OCI-LY3 (cell line): ENCODE data around the gene MCU.

Experiments
- H2AFZ ChIP-seq: fragments of 200-600, 300-600 bp; shearing (Covaris generic); 2 replicates; pipeline ENCODE4 v1.6.0; 2014; ENCODE audit warnings: antibody characterized with exemption, low read depth, low read length
- H3K27ac ChIP-seq: fragments of 200-600, 300-600 bp; sonication (generic); 2 replicates; pipeline ENCODE4 v1.5.1; 2014; ENCODE audit warnings: mild to moderate bottlenecking, low read length, moderate library complexity, mixed read lengths
- H3K27me3 ChIP-seq: fragments of 200-600, 300-600 bp; sonication (generic); 2 replicates; pipeline ENCODE4 v1.6.1; 2014; ENCODE audit warnings: low read depth, low read length, mixed read lengths
- H3K36me3 ChIP-seq: fragments of 200-600, 300-600 bp; sonication (generic); replicated peaks from 2 replicates; pipeline ENCODE3; 2014; ENCODE audit warnings: low read depth, low read length, mixed read lengths
- H3K4me1 ChIP-seq: fragments of 300-600, 200-600 bp; sonication (generic); 2 replicates; pipeline ENCODE4 v1.6.1; 2014; ENCODE audit warnings: low read length, mixed read lengths
- H3K4me2 ChIP-seq: fragments of 200-600, 300-600 bp; sonication (generic); 2 replicates; pipeline ENCODE4 v1.6.1; 2014; ENCODE audit warnings: low read length, mixed read lengths
- H3K4me3 ChIP-seq: fragments of 300-600, 200-600 bp; sonication (generic); 2 replicates; pipeline ENCODE4 v1.5.1; 2014; ENCODE audit warnings: antibody characterized with exemption, mild to moderate bottlenecking, low read length, moderate library complexity
- H3K79me2 ChIP-seq: fragments of 300-600, 200-600 bp; shearing (Covaris generic); 2 replicates; pipeline ENCODE4 v1.6.1; 2014; ENCODE audit warnings: mild to moderate bottlenecking, low read length, mixed read lengths
- H3K9ac ChIP-seq: fragments of 300-600, 200-600 bp; shearing (Covaris generic); 2 replicates; pipeline ENCODE4 v1.6.0; 2014; ENCODE audit warnings: mild to moderate bottlenecking, low read length, moderate library complexity
- H3K9me3 ChIP-seq: fragments of 200-600, 300-600 bp; shearing (Covaris generic); 2 replicates; pipeline ENCODE4 v1.6.1; 2014; ENCODE audit warnings: low read length, mixed read lengths; ENCODE audit not compliant: insufficient read depth
- H4K20me1 ChIP-seq: fragments of 200-600, 300-600 bp; sonication (generic); 2 replicates; pipeline ENCODE4 v1.6.1; 2016; ENCODE audit warnings: low read length, mixed read lengths; ENCODE audit not compliant: insufficient read depth
- CTCF ChIP-seq: fragments of 200-600, 300-600 bp; sonication (generic); IDR thresholded peaks from 2 replicates; pipeline ENCODE4 v1.5.1; 2014; ENCODE audit warnings: antibody characterized with exemption, low read length, low read depth
- EZH2phosphoT487 ChIP-seq: fragments of 200-600 bp; shearing (Covaris generic); IDR thresholded peaks from 2 replicates; pipeline ENCODE4 v1.6.1; 2018; ENCODE audit warnings: antibody characterized with exemption, mixed run types, low read depth

Gene MCU

DNA sequence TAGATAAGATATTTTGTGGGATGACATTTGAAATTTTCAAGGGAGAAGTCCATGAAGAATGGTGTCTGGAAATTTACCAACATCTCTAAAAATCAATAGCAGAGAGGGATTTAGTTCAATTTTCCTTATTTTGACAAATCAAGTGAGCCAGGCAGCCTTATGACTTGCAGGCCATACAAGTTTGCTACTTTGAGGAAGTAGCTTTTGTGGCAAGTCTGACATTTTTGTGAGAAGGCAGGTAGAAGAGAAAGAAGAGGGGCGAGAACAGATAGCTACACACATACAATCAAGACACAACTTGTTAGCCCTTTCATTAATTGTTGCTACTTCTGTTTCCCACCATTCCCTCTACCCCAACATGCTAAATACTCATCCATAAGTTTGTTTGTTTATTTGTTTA is 127.1 kb downstream of the MCU start:
- TF ChIP-seq EZH2phosphoT487 (no peak), CTCF (no peak)

GRCh38 chr10:72821606-72822005 is 129.7 kb downstream of the MCU start:
- Histone ChIP-seq H3K9ac (no peak overlapping the region), H3K79me2 (no peaks in the 10 kb centered on the region), H3K27me3 (no peaks in the 10 kb centered on the region), H3K4me2 (no peak overlapping the region), H3K36me3 (no peaks in the 10 kb centered on the region), H3K4me3 (no peak overlapping the region), H4K20me1 (no peaks in the 10 kb centered on the region), H3K4me1 (peaks cover 6% of the 10 kb centered on the region), H2AFZ (no peak overlapping the region), H3K27ac (no peak overlapping the region), H3K9me3 (no peaks in the 10 kb centered on the region)
- TF ChIP-seq CTCF (no peak), EZH2phosphoT487 (no peak)

More for the DNA sequence above, 127.1 kb downstream of the MCU start:
- H3K27me3 ChIP-seq = no peaks in the 10 kb centered on the region
- H3K36me3 ChIP-seq = no peaks in the 10 kb centered on the region
- no peak overlapping the region for H3K9ac ChIP-seq
- no peak overlapping the region for H2AFZ ChIP-seq
- no peaks in the 10 kb centered on the region for H3K79me2 ChIP-seq
- no peaks in the 10 kb centered on the region for H4K20me1 ChIP-seq
- H3K27ac ChIP-seq = no peak overlapping the region
- H3K4me2 ChIP-seq = no peak overlapping the region
- H3K9me3 ChIP-seq = no peaks in the 10 kb centered on the region
- H3K4me1 ChIP-seq = no peaks in the 10 kb centered on the region
- H3K4me3 ChIP-seq = no peak overlapping the region

GRCh38 chr10:72822342-72822986 is 130.5 kb downstream of the MCU start:
- H3K36me3 ChIP-seq = no peaks in the 10 kb centered on the region
- TF ChIP-seq CTCF = no peak
- TF ChIP-seq EZH2phosphoT487 = no peak
- H3K4me2 ChIP-seq = no peak overlapping the region
- no peaks in the 10 kb centered on the region for H4K20me1 ChIP-seq
- H3K4me3 ChIP-seq = no peak overlapping the region
- H3K27ac ChIP-seq = no peak overlapping the region
- H3K79me2 ChIP-seq = no peaks in the 10 kb centered on the region
- H3K9me3 ChIP-seq = no peaks in the 10 kb centered on the region
- peaks cover 6% of the 10 kb centered on the region for H3K4me1 ChIP-seq
- no peak overlapping the region for H3K9ac ChIP-seq
- no peaks in the 10 kb centered on the region for H3K27me3 ChIP-seq
- H2AFZ ChIP-seq = no peak overlapping the region

GRCh38 chr10:72825163-72825562 is 133.2 kb downstream of the MCU start:
- Histone ChIP-seq H3K9ac (no peak overlapping the region), H3K4me3 (no peak overlapping the region), H3K9me3 (no peaks in the 10 kb centered on the region), H3K79me2 (no peaks in the 10 kb centered on the region), H2AFZ (no peak overlapping the region), H3K4me2 (no peak overlapping the region), H3K27me3 (no peaks in the 10 kb centered on the region), H4K20me1 (no peaks in the 10 kb centered on the region), H3K27ac (no peak overlapping the region), H3K4me1 (peaks cover 6% of the 10 kb centered on the region), H3K36me3 (no peaks in the 10 kb centered on the region)
- TF ChIP-seq EZH2phosphoT487 (no peak), CTCF (no peak)
